Stimulated activated CD4-positive, alpha-beta T cell treated with anti-CD3 and anti-CD28 coated beads, TNF-alpha, amount 100 ng/mL, for 4 hours (primary cell): ENCODE measurements around the gene P2RY12.

ENCODE experiments used
- DNase-seq, 3 experiments: peaks; one replicate each; pipeline ENCODE4 v3.0.0-alpha.2; 2020; ENCODE audit warnings: low read depth in 3 of 3

P2RY12 gene

GRCh38 chr3:151384741-151385174 is at the start of gene P2RY12:
P2RY12 (minus strand) TSS chr3:151384753; CDS start chr3:151338845, 45,908 bp downstream.
- no peak for DNase-seq

DNA sequence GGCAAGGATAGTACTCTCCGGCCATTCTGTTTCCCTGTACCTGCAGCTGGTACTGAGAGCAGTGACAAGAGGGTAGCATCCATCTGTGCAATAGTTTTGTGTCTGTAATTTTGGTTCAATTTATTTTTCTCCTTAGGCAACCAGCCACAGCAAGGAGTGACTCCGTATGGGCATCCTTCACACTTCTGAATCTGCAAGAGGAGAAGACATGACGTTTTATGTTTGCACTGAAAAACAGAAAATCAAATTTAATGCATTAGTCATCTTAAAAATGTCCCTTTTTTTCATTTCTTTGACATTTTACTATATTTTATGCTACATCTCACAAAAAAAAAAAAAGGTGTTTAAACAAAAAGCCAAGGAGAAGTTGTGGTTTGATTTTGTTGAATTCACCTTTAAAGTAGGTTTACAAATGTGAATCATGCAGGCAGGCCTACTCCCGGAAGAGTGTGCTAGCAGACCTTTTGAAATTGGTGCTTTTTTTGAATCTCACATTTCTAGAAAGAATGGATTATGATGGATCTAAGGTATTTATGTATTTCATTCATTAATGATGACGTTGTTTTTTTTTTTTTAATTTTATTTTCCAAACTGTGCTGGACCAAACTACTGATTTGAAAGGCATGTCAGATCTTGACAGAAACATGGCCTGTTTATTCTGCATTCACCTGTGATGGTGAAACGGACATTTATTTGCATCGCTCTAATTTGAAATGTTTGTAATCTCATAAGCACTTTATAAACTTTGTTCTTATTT is 48.2 kb upstream of the P2RY12 start:
- no peak for DNase-seq

GRCh38 chr3:151431940-151432339 is 47.4 kb upstream of the P2RY12 start:
- DNase-seq, result no peak

DNA sequence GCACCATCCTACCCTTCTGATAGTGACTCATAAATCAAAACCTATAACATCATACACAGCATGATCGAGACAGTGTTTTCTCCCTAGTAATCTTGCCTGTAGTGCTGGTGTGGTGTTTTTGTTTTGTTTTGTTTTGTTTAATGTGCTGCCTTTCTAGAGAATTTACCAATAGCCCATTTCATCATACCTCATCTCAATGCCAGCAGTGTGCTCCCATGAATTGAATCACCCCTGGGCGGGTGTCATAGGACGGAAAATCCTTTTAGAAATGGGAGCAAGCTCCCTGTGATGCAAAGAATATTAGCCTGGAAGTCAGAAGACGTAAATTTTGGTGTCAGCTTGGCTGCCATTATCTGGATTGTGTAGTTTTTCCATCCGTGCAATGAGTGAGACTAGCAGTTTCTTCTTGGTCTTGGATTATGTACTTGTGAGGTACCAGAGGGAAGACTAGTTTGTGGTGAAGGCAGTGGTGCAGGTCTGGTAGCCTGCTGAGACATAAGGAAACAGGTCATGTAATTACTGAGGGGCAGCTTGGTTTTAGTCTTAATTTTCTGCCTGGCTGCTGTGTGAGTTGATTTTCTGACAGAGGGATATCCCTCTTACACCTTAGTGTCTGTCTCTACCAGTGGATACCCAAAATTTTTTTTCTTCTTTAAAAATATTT is 46.4 kb upstream of the P2RY12 start:
- no peak for DNase-seq

GRCh38 chr3:151428386-151428785 is 43.8 kb upstream of the P2RY12 start:
- DNase-seq, result no peak

DNA sequence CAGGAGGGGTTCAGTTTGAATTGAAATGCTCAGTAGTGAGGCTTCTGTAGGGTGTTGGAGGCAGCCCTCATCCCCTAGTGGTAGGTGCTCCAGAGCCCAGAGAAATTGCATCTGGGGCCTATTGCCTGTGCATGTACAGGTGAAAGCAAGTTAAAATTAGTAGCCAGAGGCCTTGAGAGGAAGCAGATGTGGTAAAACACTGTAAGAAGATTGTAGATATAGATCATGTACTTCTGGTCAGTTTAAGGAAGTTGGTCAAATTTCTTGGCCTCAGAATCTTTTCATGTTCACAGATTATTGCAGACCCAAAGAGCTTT is 41.7 kb upstream of the P2RY12 start:
- DNase-seq, result no peak

DNA sequence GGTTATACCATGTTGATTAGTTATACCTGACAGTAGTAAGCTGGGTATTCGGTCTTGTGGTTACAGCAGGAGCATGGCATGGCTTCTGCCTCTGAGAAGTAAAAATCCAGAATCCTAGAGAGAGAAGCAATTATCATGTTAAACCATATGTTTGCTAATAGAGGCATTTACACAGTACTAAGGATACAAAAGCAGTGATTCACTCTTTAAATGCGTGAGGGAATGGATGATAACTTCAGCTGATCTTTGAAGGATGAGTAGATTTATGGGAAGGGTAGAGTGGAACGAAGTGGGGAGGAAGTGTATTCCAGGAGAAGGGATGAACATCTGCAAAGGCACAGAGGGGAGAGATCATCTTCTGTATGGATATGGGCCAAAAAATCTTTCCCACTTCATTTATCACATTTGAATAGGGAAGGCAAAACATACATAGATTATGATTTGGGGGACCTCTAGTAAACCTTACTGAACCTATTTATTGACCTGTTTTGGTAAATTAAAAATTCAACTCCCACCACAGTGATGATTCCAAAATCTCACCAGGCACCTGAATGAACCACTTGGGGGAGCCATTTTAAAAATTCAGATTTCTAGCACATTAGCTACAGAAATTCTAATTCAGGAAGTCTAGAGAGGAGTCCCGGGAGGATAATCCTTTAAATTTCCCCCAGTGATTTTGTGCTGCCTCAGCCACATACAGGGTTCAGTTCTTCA is 41.2 kb upstream of the P2RY12 start:
- DNase-seq, result no peak

- DNase-seq, result no peak
These were observed 38.5 kb upstream of the P2RY12 start for GRCh38 chr3:151423091-151423490.

- DNase-seq, result no peak
These were observed 37.4 kb upstream of the P2RY12 start for GRCh38 chr3:151421938-151422337.

DNA sequence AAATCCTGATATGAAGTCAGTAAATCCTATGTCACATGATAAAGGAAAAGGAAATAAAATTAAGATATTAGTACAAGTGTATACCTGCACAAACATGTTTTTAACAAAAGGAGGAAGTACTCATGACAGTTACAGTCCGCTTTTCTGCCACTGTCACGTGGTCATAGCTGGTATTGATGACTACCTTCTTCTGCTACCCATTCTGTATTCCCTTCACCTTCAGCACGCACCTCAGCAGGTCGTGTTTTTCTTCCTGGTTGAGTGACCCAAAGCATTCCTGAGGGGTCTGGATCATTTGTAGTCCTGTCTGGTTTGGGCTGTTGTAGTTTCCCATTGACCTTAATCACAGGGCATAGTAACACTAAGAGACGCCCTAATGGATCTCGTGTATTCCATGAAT is 35.3 kb upstream of the P2RY12 start:
- DNase-seq, result no peak

GRCh38 chr3:151415289-151415688 is 30.7 kb upstream of the P2RY12 start:
- DNase-seq, result no peak

- DNase-seq, result no peak
These were observed 28.4 kb upstream of the P2RY12 start for GRCh38 chr3:151412989-151413388.

DNA sequence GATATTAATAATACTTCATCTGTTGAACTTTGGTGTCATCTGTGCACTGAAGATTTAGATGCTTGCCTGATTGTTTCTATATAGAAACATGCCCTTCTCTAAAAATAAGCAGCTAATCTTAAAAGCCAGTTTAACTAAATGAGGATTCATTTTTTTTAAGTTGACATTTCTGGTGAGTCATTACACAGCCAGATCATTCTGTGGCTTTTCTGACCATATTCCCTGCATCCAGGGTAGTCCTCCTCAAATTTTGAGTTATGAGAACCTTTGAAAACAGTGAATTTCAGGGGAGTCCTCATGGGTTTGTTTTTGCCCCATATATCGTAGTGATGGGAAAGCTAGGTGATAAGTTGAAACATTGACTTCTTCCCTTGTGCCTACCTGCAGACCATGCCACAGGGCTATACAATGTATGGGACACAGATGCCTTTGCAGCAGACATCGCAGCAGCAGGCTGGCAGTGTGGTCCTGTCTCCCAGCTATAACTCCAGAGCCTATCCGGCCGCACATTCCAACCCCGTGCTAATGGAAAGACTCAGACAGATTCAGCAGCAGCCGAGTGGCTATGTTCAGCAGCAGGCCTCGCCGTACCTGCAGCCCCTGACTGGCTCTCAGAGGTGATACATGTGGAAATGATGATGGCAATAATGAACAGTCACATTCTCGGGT is 26.5 kb upstream of the P2RY12 start:
- no peak for DNase-seq

DNA sequence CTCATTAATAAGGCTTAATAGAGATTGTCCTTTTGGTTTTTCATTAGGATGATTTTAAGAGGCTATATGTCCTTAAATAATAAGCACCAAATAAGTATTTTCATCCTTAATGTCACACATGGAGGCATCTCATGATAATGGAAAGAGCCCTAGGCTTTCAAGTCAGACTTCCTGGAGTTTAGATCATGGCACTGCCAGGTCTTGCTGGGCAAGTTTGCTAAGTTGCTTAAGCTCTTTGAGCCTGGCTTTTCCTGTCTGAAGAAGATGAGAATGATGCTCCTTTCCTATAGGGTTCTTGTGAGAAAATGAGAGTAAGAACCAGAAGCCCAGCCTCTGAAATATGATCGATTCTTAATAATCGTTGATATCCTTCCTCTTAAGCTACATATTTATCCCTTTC is 23.4 kb upstream of the P2RY12 start:
- DNase-seq, result no peak

GRCh38 chr3:151404316-151404715 is 19.8 kb upstream of the P2RY12 start:
- DNase-seq, result no peak

DNA sequence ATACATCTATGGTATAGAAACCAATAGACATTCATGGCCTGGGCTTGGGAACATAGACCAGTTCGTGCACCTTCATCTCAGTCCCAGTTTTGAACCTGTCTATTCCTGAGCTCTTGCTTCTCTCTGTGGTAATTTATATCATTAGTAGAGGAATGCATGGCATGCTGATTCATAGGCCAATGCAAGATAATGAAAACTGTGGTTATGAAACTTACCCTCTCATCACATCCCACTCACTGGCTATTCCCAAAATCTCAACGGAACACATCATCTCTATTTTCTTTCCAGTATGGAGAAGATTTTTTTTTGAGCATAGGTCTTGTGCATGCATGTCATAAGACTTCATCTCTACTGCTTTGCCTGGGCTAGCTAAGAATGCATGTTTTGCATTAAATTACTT is 18.7 kb upstream of the P2RY12 start:
- no peak for DNase-seq

DNA sequence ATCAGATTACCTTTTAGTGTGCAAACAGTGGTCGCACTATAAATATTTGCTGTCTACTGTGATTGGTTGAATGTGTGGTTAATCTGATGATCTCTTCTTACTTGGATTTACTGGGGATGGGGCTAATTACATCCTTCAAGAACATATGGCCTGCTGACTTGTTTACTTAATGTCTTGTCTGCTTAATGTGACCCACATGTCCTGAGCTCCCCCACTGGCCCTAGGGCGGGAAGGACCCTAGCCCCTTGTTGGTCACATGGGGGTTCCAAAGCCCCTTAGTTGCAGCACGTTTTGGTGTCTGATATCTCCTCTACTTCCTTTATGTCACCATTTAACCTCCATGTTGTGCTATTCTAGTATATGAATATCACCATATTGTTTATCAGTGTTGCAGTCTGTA is 17.8 kb upstream of the P2RY12 start:
- no peak for DNase-seq

DNA sequence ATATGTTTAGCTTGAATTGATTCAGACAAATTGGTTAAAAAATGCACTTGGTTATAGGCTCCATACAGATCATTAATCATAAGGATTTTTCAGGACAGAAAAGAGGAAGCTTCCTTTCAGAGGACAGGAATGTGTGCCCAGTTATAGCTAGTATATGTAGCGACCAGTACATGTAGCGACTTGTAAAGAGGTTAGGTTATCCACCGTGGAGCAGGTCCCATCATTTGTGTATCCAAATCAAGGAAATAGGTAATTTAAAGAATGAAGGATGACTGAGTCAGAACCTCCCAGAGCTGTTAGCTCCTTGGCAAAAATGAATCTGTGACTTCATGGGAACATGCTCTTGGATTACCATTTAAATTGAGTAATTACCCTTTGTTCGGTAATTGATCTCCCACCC is 15.8 kb upstream of the P2RY12 start:
- DNase-seq, result no peak

DNA sequence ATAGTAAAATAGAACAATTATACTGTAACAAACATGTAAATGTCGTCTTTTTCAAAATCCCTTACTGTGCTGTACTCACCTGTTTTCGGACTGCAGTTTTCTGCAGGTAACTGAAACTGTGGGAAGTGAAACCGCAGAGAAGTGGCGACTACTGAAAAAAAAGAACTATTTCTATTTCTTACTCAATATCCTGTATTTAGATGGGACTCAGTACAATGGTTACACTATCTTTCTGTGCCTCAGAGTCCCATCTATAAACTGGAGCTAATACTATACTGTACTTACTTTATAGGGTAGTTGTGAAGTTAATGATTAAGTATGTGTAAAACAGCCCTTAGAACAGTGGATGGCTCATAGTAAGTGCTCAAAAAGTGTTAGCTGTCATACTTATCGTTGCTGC is 14.3 kb upstream of the P2RY12 start:
- DNase-seq, result no peak

GRCh38 chr3:151395806-151396205 is 11.3 kb upstream of the P2RY12 start:
- DNase-seq, result no peak

DNA sequence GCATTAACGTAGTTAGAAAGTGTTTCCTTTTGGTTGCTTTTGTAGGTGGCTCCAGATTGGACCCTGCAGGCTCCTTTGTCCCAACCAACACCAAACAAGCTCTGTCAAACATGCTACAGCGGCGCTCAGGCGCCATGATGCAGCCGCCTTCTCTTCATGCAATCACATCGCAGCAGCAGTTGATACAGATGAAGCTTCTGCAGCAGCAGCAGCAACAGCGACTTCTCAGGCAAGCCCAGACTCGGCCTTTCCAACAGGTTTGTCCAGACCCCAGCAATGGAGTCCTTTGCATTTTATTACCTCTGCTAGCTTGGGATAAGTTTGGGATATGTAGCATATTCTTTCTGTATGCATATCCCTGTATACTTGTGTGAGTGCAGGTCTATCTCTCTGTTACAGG is 10.1 kb upstream of the P2RY12 start:
- no peak for DNase-seq

GRCh38 chr3:151393941-151394340 is 9.4 kb upstream of the P2RY12 start:
- no peak for DNase-seq
